K562 (cell line): ENCODE measurements around the gene ADGRB2. TPM values are rescaled to one million over a fixed set of nuclear protein-coding genes. Genes with fewer than 3 reads are reported as not detected.

Source experiments
- ATAC-seq: fragments of 200-7000 bp; cut with Tn5 transposase; 3 replicates; pipeline ENCODE4 v1.9.1; 2020; ENCODE audit warnings: moderate library complexity
- BruUV-seq: library from RNA; stranded (reverse); fragments of 400-500 nt; replicated peaks from 2 replicates; lab custom pipeline; 2021; lab: Mats Ljungman, UMichigan
- CTCF ChIA-PET: fragments of 300-600 bp; formaldehyde crosslinking; extraction: SDS; loops from one replicate; lab custom pipeline; 2021; ENCODE audit warnings: low intra/inter-chr PET ratio; lab: Yijun Ruan, JAX
- POLR2A ChIA-PET: fragments of 300-600, 350-650 bp; sonication (Branson Sonifier 250); formaldehyde crosslinking; extraction: SDS; loops from one replicate; lab custom pipeline; 2021; ENCODE audit warnings: antibody characterized with exemption, inconsistent platforms; lab: Yijun Ruan, JAX
- DNase-seq, 4 experiments: peaks; one replicate each; pipeline versions ENCODE4 v3.0.0 to v3.0.0-alpha.2; 2011 to 2018; ENCODE audit warnings: low spot score in 3 of 4, mixed read lengths in 3 of 4; ENCODE audit errors: extremely low read depth in 1 of 4
- FAIRE-seq: peaks from 2 replicates; lab custom pipeline; 2011; peaks lifted over from hg19 to GRCh38; lab: Jason Lieb, UNC
- H2AFZ ChIP-seq: 2 replicates; pipeline ENCODE4 v1.6.0; 2011; ENCODE audit warnings: low read depth, low read length, control low read depth, inconsistent platforms
- H3K27ac ChIP-seq: fragments of 200-600 bp; 3 replicates; pipeline ENCODE4 v1.8.0; 2011; ENCODE audit warnings: low read depth, mild to moderate bottlenecking, control low read depth, inconsistent platforms, low read length, moderate library complexity, mixed read lengths; ENCODE audit errors: extremely low read depth
- H3K27me3 ChIP-seq, 2 experiments: fragments of 300-600 bp in 1 of 2; 2 replicates in 1 of 2; 3 replicates in 1 of 2; pipeline versions ENCODE4 v1.6.0 to v1.8.0; 2011; ENCODE audit warnings: inconsistent platforms in 2 of 2, low read length in 2 of 2, mild to moderate bottlenecking in 1 of 2, mixed read lengths in 1 of 2, moderate library complexity in 1 of 2; ENCODE audit not compliant: control insufficient read depth in 2 of 2, insufficient read depth in 2 of 2
- H3K36me3 ChIP-seq: fragments of 300-600 bp; 3 replicates; pipeline ENCODE4 v1.8.0; 2011; ENCODE audit warnings: mild to moderate bottlenecking, low read length, inconsistent platforms; ENCODE audit not compliant: control insufficient read depth, insufficient read depth
- H3K4me1 ChIP-seq, 2 experiments: fragments of 200-600 bp in 1 of 2; replicated peaks in 1 of 2; 2 replicates in 1 of 2; 3 replicates in 1 of 2; pipeline versions ENCODE4 v1.5.1 to v1.8.0; 2011; ENCODE audit warnings: inconsistent platforms in 2 of 2, low read length in 2 of 2, mild to moderate bottlenecking in 1 of 2, mixed read lengths in 1 of 2, moderate library complexity in 1 of 2; ENCODE audit not compliant: control insufficient read depth in 2 of 2, insufficient read depth in 2 of 2
- H3K4me2 ChIP-seq: 2 replicates; pipeline ENCODE4 v1.6.1; 2011; ENCODE audit warnings: low read length, control low read depth, inconsistent platforms, mixed read lengths; ENCODE audit not compliant: insufficient read depth
- H3K4me3 ChIP-seq: fragments of 200-600 bp; sonication (generic), shearing (Covaris generic); 2 replicates; pipeline ENCODE4 v1.5.1; 2016; ENCODE audit warnings: control low read depth, inconsistent platforms
- H3K79me2 ChIP-seq: fragments of 200-600 bp; 3 replicates; pipeline ENCODE4 v1.8.0; 2011; ENCODE audit warnings: low read length, inconsistent platforms; ENCODE audit not compliant: control insufficient read depth, insufficient read depth
- H3K9ac ChIP-seq, 2 experiments: 2 replicates each; pipeline versions ENCODE4 v1.6.0 to v1.6.1; 2011; ENCODE audit warnings: low read depth in 2 of 2, low read length in 2 of 2, control low read depth in 1 of 2, inconsistent platforms in 1 of 2, mild to moderate bottlenecking in 1 of 2, mixed read lengths in 1 of 2; ENCODE audit not compliant: insufficient read depth in 1 of 2
- H3K9me1 ChIP-seq: one replicate; pipeline ENCODE4 v1.6.0; 2011; ENCODE audit warnings: inconsistent platforms, mild to moderate bottlenecking, low read length, moderate library complexity; ENCODE audit not compliant: control insufficient read depth, insufficient read depth
- H3K9me3 ChIP-seq: replicated peaks from 2 replicates; pipeline ENCODE4 v1.5.1; 2011; ENCODE audit warnings: low read depth, low read length, inconsistent platforms; ENCODE audit not compliant: control insufficient read depth, insufficient read depth
- H4K20me1 ChIP-seq: replicated peaks from 2 replicates; pipeline ENCODE4 v1.6.1; 2011; ENCODE audit warnings: low read length, inconsistent platforms, mixed read lengths; ENCODE audit not compliant: control insufficient read depth, insufficient read depth
- AFF1 ChIP-seq, 2 experiments: fragments of 450-650 bp; IDR thresholded peaks; 2 replicates each; pipeline ENCODE4 v1.6.1; 2018; ENCODE audit warnings: mild to moderate bottlenecking in 2 of 2, low read depth in 1 of 2; ENCODE audit not compliant: partially characterized antibody in 2 of 2
- EGR1 ChIP-seq: fragments of 450-650 bp; conservative IDR thresholded peaks from 2 replicates; pipeline ENCODE4 v1.6.1; 2017; ENCODE audit warnings: mild to moderate bottlenecking
- HNRNPUL1 ChIP-seq: fragments of 200-400 bp; formaldehyde crosslinking; IDR thresholded peaks from 2 replicates; pipeline ENCODE4 v1.6.1; 2017; ENCODE audit warnings: low read length
- ID3 ChIP-seq, 2 experiments: fragments of 250-450 bp in 1 of 2; fragments of 450-650 bp in 1 of 2; sonication (Bioruptor Pico) in 1 of 2; IDR thresholded peaks; 2 replicates each; pipeline versions ENCODE4 v1.6.1 to v1.8.0; 2016 to 2021; ENCODE audit warnings: mild to moderate bottlenecking in 2 of 2, moderate library complexity in 2 of 2, missing compliant biosample characterization in 1 of 2, missing genetic modification characterization in 1 of 2
- MITF ChIP-seq: IDR thresholded peaks from 2 replicates; pipeline ENCODE4 v1.6.1; 2014; ENCODE audit warnings: antibody characterized with exemption
- RBM15 ChIP-seq: fragments of 200-400 bp; formaldehyde crosslinking; IDR thresholded peaks from 2 replicates; pipeline ENCODE4 v1.6.1; 2018; ENCODE audit warnings: mild to moderate bottlenecking, low read length, moderate library complexity; ENCODE audit not compliant: insufficient read depth
- SIN3B ChIP-seq: fragments of 450-650 bp; IDR thresholded peaks from 2 replicates; pipeline ENCODE4 v1.6.1; 2017; ENCODE audit warnings: low read depth, mild to moderate bottlenecking, moderate library complexity
- SP1 ChIP-seq: sonication (generic); formaldehyde crosslinking; IDR thresholded peaks from 2 replicates; pipeline ENCODE4 v1.8.1; 2022; ENCODE audit warnings: mild to moderate bottlenecking, missing genetic modification reagents
- ZC3H8 ChIP-seq: fragments of 450-650 bp; IDR thresholded peaks from 2 replicates; pipeline ENCODE4 v1.6.1; 2017
- WGBS: fragments of 100-300 bp; shearing (Covaris generic); methylation state at CpG from one replicate; pipeline ENCODE4 v1.1.6; 2016; ENCODE audit warnings: low coverage, mixed read lengths; ENCODE audit not compliant: insufficient coverage; ENCODE audit errors: missing lambda C conversion rate; 5-methylcytosine and 5-hydroxymethylcytosine counted together
- in situ Hi-C: fragments of 300-500 bp; cut with MboI; formaldehyde crosslinking; loops from 4 replicates; pipeline ENCODE4 v1.15.0; 2018; ENCODE audit warnings: inconsistent platforms, mixed read lengths
- intact Hi-C: fragments of 100-400 bp; cut with micrococcal nuclease; formaldehyde crosslinking; loops from 2 replicates; pipeline ENCODE4 v1.14.2; 2022
- polyA plus RNA-seq, 8 experiments: library from polyadenylated mRNA; depleted of rRNA in 4 of 8; stranded (reverse) in 5 of 8; unstranded in 3 of 8; fragments of >200 nt; fragmentation: Nextera tagmentation in 2 of 8; fragmentation: Illumina TruSeq in 1 of 8; extraction: Ambion mirVana in 2 of 8; extraction: Trizol in 1 of 8; gene quantifications; 2 replicates each; pipeline versions ENCODE4 v1.2.1 to v1.2.3, GENCODE V29; 2011 to 2014; ENCODE audit warnings: inconsistent platforms in 1 of 8, missing spikeins in 1 of 8
- total RNA-seq, 7 experiments: library from RNA; depleted of rRNA in 6 of 7; stranded (reverse); fragments of >200 nt in 6 of 7; fragmentation: Illumina TruSeq in 2 of 7; extraction: Trizol in 2 of 7; gene quantifications; 2 replicates each; pipeline versions ENCODE4 v1.2.1 to v1.2.3, GENCODE V29; 2011 to 2021; ENCODE audit warnings: low replicate concordance in 1 of 7

Gene ADGRB2
- total and polyA plus RNA-seq, 9 of the 15 experiments (the other 6 are each of a cell fraction or from before 2014, with no cell fraction given), result 0.04 to 0.23 (median 0.20) TPM; not detected in 2

GRCh38 chr1:31689379-31689778, 74.8 kb downstream of the ADGRB2 start:
- ChIA-PET POLR2A (interaction anchor here (0.6 kb wide), 1 partner anchor 103 kb away, joined by 3 read pairs; no protein-coding TSS in a partner anchor), CTCF (no interaction called here)
- in situ Hi-C loops (no loop called here), intact Hi-C loops (no loop called here)
- H3K9me3 ChIP-seq, result no peaks in the 10 kb centered on the region
- peaks cover 31 to 69% of the 10 kb centered on the region in 2 experiments; a peak in 4 of 5 replicates for H3K27me3 ChIP-seq
- no peak overlapping the region for H2AFZ ChIP-seq
- no peak overlapping the region for H3K9ac ChIP-seq
- DNase-seq, result no peak
- BruUV-seq, result no TSS peak
- H3K27ac ChIP-seq, result no peak overlapping the region
- no peak for ATAC-seq
- no peak for TF ChIP-seq ZC3H8
- no peak for TF ChIP-seq RBM15
- no peak for TF ChIP-seq ID3 (CRISPR knock-in tag; IDR thresholded peaks at IDR 0.05)
- TF ChIP-seq ID3 (tag; IDR thresholded peaks at IDR 0.05), result no peak
- TF ChIP-seq AFF1 (IDR thresholded peaks at IDR 0.05; ENCODE audit: low read depth in 1 of 2, partially characterized antibody in 2 of 2), result no peak
- TF ChIP-seq HNRNPUL1, result no peak
- TF ChIP-seq SIN3B, result no peak
- no peak for TF ChIP-seq SP1
- TF ChIP-seq EGR1, result no peak
- TF ChIP-seq MITF, result no peak
- no peaks in the 10 kb centered on the region for H3K9me1 ChIP-seq
- H3K79me2 ChIP-seq, result no peaks in the 10 kb centered on the region
- peaks cover 0 to 6% of the 10 kb centered on the region in 2 experiments; a peak in 1 of 5 replicates for H3K4me1 ChIP-seq
- H3K4me3 ChIP-seq, result no peak overlapping the region
- H3K36me3 ChIP-seq, result no peaks in the 10 kb centered on the region
- FAIRE-seq, result no peak
- peaks cover 41% of the 10 kb centered on the region; the same call in 1 of the 2 replicates for H4K20me1 ChIP-seq
- H3K4me2 ChIP-seq, result no peak overlapping the region
- 0% methylated on average over 2 of the region's 2 CpGs for WGBS
